T-helper 2 cell treated with Interferon-gamma antibody and Interleukin-4, amounts not matched to agents 5 μg/mL and 100 μg/mL, for 36 hours (primary cell): ENCODE data around the gene AUNIP.

Experiments used
- DNase-seq: peaks from one replicate; pipeline ENCODE4 v3.0.0; 2021; ENCODE audit warnings: low spot score
- H3K27ac Mint-ChIP-seq: one replicate; pipeline ENCODE4 v1.8.0; 2021; ENCODE audit warnings: mild to moderate bottlenecking, mixed read lengths
- H3K27me3 Mint-ChIP-seq: one replicate; pipeline ENCODE4 v1.8.0; 2021; ENCODE audit warnings: low read depth, mixed read lengths
- H3K36me3 Mint-ChIP-seq: one replicate; pipeline ENCODE4 v1.8.0; 2021; ENCODE audit warnings: low read depth, mixed read lengths
- H3K4me1 Mint-ChIP-seq: one replicate; pipeline ENCODE4 v1.8.0; 2021; ENCODE audit warnings: low read depth, mixed read lengths
- H3K4me3 Mint-ChIP-seq: one replicate; pipeline ENCODE4 v1.8.0; 2022; ENCODE audit warnings: mild to moderate bottlenecking, moderate library complexity, mixed read lengths
- H3K9me3 Mint-ChIP-seq: one replicate; pipeline ENCODE4 v1.8.0; 2021; ENCODE audit warnings: mixed read lengths

Gene AUNIP

GRCh38 chr1:25799935-25800702 lies 59.1 kb downstream of the AUNIP start, which contains the start of gene SELENON:
Gene SELENON (plus strand): TSS chr1:25800193. CDS start chr1:25800231, 38 bp downstream.
- Mint-ChIP-seq H3K27ac (peak within 1 kb of the TSS; percentile 15), H3K4me1 (peaks cover 36% of the 10 kb centered on the region), H3K36me3 (no peaks in the 10 kb centered on the region), H3K9me3 (no peaks in the 10 kb centered on the region), H3K4me3 (peak within 1 kb of the TSS; percentile 83), H3K27me3 (peaks cover 47% of the 10 kb centered on the region)
- no peak for DNase-seq

DNA sequence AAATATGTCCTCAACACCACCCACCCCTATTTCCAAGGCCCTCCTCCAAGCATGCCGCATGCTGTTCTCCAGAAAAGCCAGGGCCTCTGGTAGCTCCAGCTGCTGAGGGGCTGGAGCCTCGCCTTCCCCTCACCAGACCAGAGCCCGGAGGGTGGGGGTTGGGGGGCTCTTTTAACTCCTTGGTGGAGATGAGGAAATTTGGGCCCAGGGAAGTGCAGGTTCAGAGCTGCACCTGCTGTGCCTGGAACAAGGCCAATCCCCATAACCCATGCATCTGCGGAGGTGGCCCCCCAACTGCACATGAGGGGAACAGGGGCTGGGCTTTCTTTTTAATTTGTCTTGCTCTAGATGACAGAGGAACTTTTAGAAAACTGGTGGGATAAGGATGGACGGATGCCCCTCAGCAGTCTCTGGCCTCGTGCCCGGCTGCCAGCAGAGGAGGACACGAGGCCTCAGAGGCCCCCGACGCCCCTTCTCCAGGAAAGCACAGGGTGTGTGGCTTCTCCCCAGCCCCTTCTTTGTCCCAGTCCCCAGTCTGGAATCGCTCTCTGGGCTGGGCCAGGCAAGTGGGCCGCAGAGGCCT lies 59.8 kb downstream of the AUNIP start:
- Mint-ChIP-seq H3K27me3 (peaks cover 49% of the 10 kb centered on the region), H3K27ac (no peak overlapping the region), H3K36me3 (no peaks in the 10 kb centered on the region), H3K4me3 (peak overlapping the region; percentile 42), H3K9me3 (no peaks in the 10 kb centered on the region), H3K4me1 (peaks cover 36% of the 10 kb centered on the region)
- DNase-seq, result no peak

DNA sequence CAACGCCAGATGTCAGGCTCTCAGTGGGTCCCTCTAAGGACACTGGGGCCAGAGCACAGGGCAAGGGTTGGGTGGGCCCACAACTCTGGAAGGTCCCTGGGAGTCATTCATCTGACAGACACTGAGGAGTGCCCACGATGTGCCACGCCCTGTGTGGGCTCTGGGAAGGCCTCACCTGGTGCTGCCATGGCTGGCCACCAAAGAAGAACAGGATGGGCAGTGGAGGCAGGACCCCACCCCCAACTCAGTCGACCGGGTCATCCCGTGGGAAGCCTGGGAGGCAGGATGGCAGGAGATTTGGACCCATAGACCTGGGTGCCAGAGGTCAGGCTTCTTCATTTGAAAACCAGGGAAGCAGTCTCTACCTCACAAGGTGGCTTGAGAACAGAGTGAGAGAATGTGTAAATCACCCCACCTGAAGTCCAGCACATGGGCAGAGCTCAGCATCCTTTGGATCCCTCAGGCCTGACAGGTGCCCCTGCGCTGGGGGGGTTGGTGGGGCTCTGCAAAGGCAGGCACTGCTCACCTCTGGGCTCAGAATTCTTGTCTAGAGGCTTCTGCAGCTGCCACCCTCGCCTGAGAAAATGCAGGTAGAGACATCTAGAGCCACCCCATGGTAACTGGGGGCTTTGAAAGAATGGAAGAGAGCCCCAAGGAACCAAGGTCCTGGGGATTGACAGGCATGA lies 60.4 kb downstream of the AUNIP start:
- Mint-ChIP-seq H3K27ac (no peak overlapping the region), H3K9me3 (no peaks in the 10 kb centered on the region), H3K4me1 (peaks cover 32% of the 10 kb centered on the region), H3K36me3 (no peaks in the 10 kb centered on the region), H3K27me3 (peaks cover 54% of the 10 kb centered on the region), H3K4me3 (peak overlapping the region; percentile 42)
- no peak for DNase-seq

- H3K27ac Mint-ChIP-seq, result peak overlapping the region; percentile 23
- no peak overlapping the region for H3K4me3 Mint-ChIP-seq
- no peaks in the 10 kb centered on the region for H3K36me3 Mint-ChIP-seq
- H3K9me3 Mint-ChIP-seq, result no peaks in the 10 kb centered on the region
- H3K27me3 Mint-ChIP-seq, result peaks cover 55% of the 10 kb centered on the region
- no peak for DNase-seq
- peaks cover 29% of the 10 kb centered on the region for H3K4me1 Mint-ChIP-seq
These were observed 61.3 kb downstream of the AUNIP start for GRCh38 chr1:25797939-25798338.

GRCh38 chr1:25796811-25797458 lies 62.3 kb downstream of the AUNIP start:
- peak; percentile 68 for DNase-seq
- no peaks in the 10 kb centered on the region for H3K36me3 Mint-ChIP-seq
- H3K4me1 Mint-ChIP-seq, result peaks cover 21% of the 10 kb centered on the region
- peak overlapping the region; percentile 9 for H3K4me3 Mint-ChIP-seq
- peaks cover 50% of the 10 kb centered on the region for H3K27me3 Mint-ChIP-seq
- peak overlapping the region; percentile 47 for H3K27ac Mint-ChIP-seq
- no peaks in the 10 kb centered on the region for H3K9me3 Mint-ChIP-seq

- Mint-ChIP-seq H3K4me3 (peak overlapping the region; percentile 9), H3K9me3 (no peaks in the 10 kb centered on the region), H3K4me1 (peaks cover 21% of the 10 kb centered on the region), H3K27me3 (peaks cover 47% of the 10 kb centered on the region), H3K27ac (no peak overlapping the region), H3K36me3 (no peaks in the 10 kb centered on the region)
- DNase-seq, result no peak
These were observed 63.1 kb downstream of the AUNIP start for GRCh38 chr1:25795946-25796810.

- no peaks in the 10 kb centered on the region for H3K36me3 Mint-ChIP-seq
These were observed 64.0 kb downstream of the AUNIP start for GRCh38 chr1:25795211-25795610.

GRCh38 chr1:25794325-25794724 lies 64.9 kb downstream of the AUNIP start:
- H3K4me3 Mint-ChIP-seq, result no peak overlapping the region
- peaks cover 42% of the 10 kb centered on the region for H3K27me3 Mint-ChIP-seq
- DNase-seq, result no peak
- H3K36me3 Mint-ChIP-seq, result no peaks in the 10 kb centered on the region
- H3K27ac Mint-ChIP-seq, result no peak overlapping the region
- H3K9me3 Mint-ChIP-seq, result no peaks in the 10 kb centered on the region
- peaks cover 16% of the 10 kb centered on the region for H3K4me1 Mint-ChIP-seq

More at GRCh38 chr1:25795211-25795610, 64.0 kb downstream of the AUNIP start:
- Mint-ChIP-seq H3K4me3 (no peak overlapping the region), H3K27ac (no peak overlapping the region), H3K4me1 (peaks cover 16% of the 10 kb centered on the region), H3K9me3 (no peaks in the 10 kb centered on the region), H3K27me3 (peaks cover 39% of the 10 kb centered on the region)
- no peak for DNase-seq

- Mint-ChIP-seq H3K36me3 (no peaks in the 10 kb centered on the region), H3K27me3 (peaks cover 42% of the 10 kb centered on the region), H3K4me1 (peaks cover 16% of the 10 kb centered on the region), H3K27ac (no peak overlapping the region), H3K9me3 (no peaks in the 10 kb centered on the region), H3K4me3 (no peak overlapping the region)
- DNase-seq, result no peak
These were observed 65.6 kb downstream of the AUNIP start for GRCh38 chr1:25793585-25794170.

DNA sequence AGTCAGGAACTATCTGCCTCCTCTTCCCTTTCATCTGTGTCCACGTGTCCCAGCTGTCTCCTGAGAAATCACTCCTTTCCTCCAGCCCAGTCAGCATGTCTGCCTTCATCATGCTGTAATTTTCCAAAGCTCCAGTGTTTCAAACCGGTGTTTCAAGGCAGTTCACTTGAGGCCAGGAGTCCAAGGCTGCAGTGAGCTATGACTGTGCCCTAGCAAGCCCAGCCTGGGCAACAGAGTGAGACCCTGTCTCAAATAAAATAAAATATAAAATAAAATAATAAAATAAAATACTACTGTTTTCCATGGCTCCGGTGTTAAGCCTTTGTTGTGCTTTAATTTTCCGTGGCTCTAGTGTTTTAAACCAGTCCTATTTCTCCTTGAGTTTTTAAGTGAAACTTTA lies 67.1 kb downstream of the AUNIP start:
- Mint-ChIP-seq H3K27ac (peak overlapping the region; percentile 41), H3K9me3 (no peaks in the 10 kb centered on the region), H3K27me3 (peaks cover 40% of the 10 kb centered on the region), H3K4me3 (no peak overlapping the region), H3K36me3 (no peaks in the 10 kb centered on the region), H3K4me1 (peaks cover 9% of the 10 kb centered on the region)
- no peak for DNase-seq

GRCh38 chr1:25790472-25790871 lies 68.8 kb downstream of the AUNIP start:
- H3K27ac Mint-ChIP-seq, result no peak overlapping the region
- H3K27me3 Mint-ChIP-seq, result peaks cover 28% of the 10 kb centered on the region
- H3K36me3 Mint-ChIP-seq, result no peaks in the 10 kb centered on the region
- no peaks in the 10 kb centered on the region for H3K4me1 Mint-ChIP-seq
- no peak overlapping the region for H3K4me3 Mint-ChIP-seq
- DNase-seq, result no peak
- no peaks in the 10 kb centered on the region for H3K9me3 Mint-ChIP-seq

GRCh38 chr1:25787760-25788166 lies 71.5 kb downstream of the AUNIP start:
- H3K27ac Mint-ChIP-seq, result no peak overlapping the region
- no peak overlapping the region for H3K4me3 Mint-ChIP-seq

More at GRCh38 chr1:25787760-25788166, 71.5 kb downstream of the AUNIP start:
- Mint-ChIP-seq H3K27me3 (peaks cover 16% of the 10 kb centered on the region), H3K36me3 (no peaks in the 10 kb centered on the region), H3K9me3 (no peaks in the 10 kb centered on the region), H3K4me1 (no peaks in the 10 kb centered on the region)
- DNase-seq, result no peak
